Thymus (tissue), 11 donors: Measurements from ENCODE around the gene CSNK1D. TPM values are rescaled to one million over a fixed set of nuclear protein-coding genes. Genes with fewer than 3 reads are reported as not detected.
A peak's percentile ranks its signal among the peaks of the same experiment; 100 is the strongest.

Source experiments
- DNase-seq, 9 donors: peaks; one replicate each; pipeline ENCODE4 v3.0.0-alpha.2; 2013; ENCODE audit warnings: low spot score in 9 of 9, low read depth in 6 of 9, missing footprints in 1 of 9
- H3K27ac ChIP-seq, 2 donors: one replicate each; pipeline ENCODE4 v1.5.1; 2013; ENCODE audit warnings: control low read depth in 1 of 2, low read depth in 1 of 2, low read length in 1 of 2, mild to moderate bottlenecking in 1 of 2, moderate library complexity in 1 of 2
- H3K27me3 ChIP-seq, 2 donors: one replicate each; pipeline ENCODE4 v1.5.1; 2013; ENCODE audit warnings: low read length in 1 of 2; ENCODE audit not compliant: control insufficient read depth in 2 of 2, insufficient read depth in 1 of 2
- H3K36me3 ChIP-seq, 2 donors: one replicate each; pipeline ENCODE4 v1.5.1; 2013; ENCODE audit warnings: low read length in 1 of 2, mild to moderate bottlenecking in 1 of 2, moderate library complexity in 1 of 2; ENCODE audit not compliant: control insufficient read depth in 2 of 2, insufficient read depth in 2 of 2
- H3K4me1 ChIP-seq, 2 donors: one replicate each; pipeline ENCODE4 v1.5.1; 2013; ENCODE audit warnings: low read length in 2 of 2; ENCODE audit not compliant: control insufficient read depth in 2 of 2, insufficient read depth in 2 of 2
- H3K4me3 ChIP-seq, 2 donors: one replicate each; pipeline ENCODE4 v1.5.1; 2013; ENCODE audit warnings: low read length in 2 of 2, control low read depth in 1 of 2, mild to moderate bottlenecking in 1 of 2
- H3K9me3 ChIP-seq, 2 donors: one replicate each; pipeline ENCODE4 v1.5.1; 2013; ENCODE audit warnings: low read length in 1 of 2, mild to moderate bottlenecking in 1 of 2; ENCODE audit not compliant: control insufficient read depth in 2 of 2, insufficient read depth in 1 of 2
- WGBS: extraction: QIAGEN DNeasy Blood & Tissue Kit; methylation state at CpG from one replicate; pipeline ENCODE4 v1.1.7; 2013; 5-methylcytosine and 5-hydroxymethylcytosine counted together
- polyA plus RNA-seq: library from polyadenylated mRNA; stranded (reverse); fragments of 200-250 nt; gene quantifications from one replicate; pipeline ENCODE4 v1.2.3, GENCODE V29; 2013
- total RNA-seq: library from RNA; stranded (reverse); fragments of 120-200 nt; gene quantifications from one replicate; pipeline ENCODE4 v1.2.4, GENCODE V29; 2013
- donor health status: healthy.

CSNK1D gene
- total and polyA plus RNA-seq, 2 donors, result 16.2 to 113 TPM

- Histone ChIP-seq H3K9me3 (peaks cover 0 to 13% of the 10 kb centered on the region in 2 donors), H3K27ac (peak overlapping the region in 1 of 2 donors; percentile 60), H3K4me1 (peaks cover 6 to 14% of the 10 kb centered on the region in 2 donors), H3K4me3 (no peak overlapping the region), H3K36me3 (no peaks in the 10 kb centered on the region), H3K27me3 (no peaks in the 10 kb centered on the region)
- 58% methylated on average over 19 of the region's 19 CpGs for WGBS
- DNase-seq, result no peak
These were observed 14.6 kb upstream of the CSNK1D start for GRCh38 chr17:82287868-82288801.

- 95% methylated on average over 9 of the region's 9 CpGs for WGBS
- no peaks in the 10 kb centered on the region for H3K36me3 ChIP-seq
- H3K27ac ChIP-seq, result no peak overlapping the region
- H3K4me3 ChIP-seq, result no peak overlapping the region
- peaks cover 6 to 14% of the 10 kb centered on the region in 2 donors for H3K4me1 ChIP-seq
- DNase-seq, result no peak
- H3K9me3 ChIP-seq, result peaks cover 0 to 13% of the 10 kb centered on the region in 2 donors
- H3K27me3 ChIP-seq, result no peaks in the 10 kb centered on the region
These were observed 13.7 kb upstream of the CSNK1D start for GRCh38 chr17:82287013-82287867.

- Histone ChIP-seq H3K27ac (peak overlapping the region in 1 of 2 donors; percentile 43), H3K27me3 (no peaks in the 10 kb centered on the region), H3K4me1 (peaks cover 0 to 14% of the 10 kb centered on the region in 2 donors), H3K9me3 (peaks cover 0 to 16% of the 10 kb centered on the region in 2 donors), H3K4me3 (no peak overlapping the region), H3K36me3 (no peaks in the 10 kb centered on the region)
- no peak for DNase-seq
- 89% methylated on average over 8 of the region's 8 CpGs for WGBS
These were observed 11.6 kb upstream of the CSNK1D start for GRCh38 chr17:82285141-82285540.

GRCh38 chr17:82283208-82283749 lies 9.8 kb upstream of the CSNK1D start:
- 49% methylated on average over 13 of the region's 13 CpGs for WGBS
- H3K9me3 ChIP-seq, result peaks cover 0 to 16% of the 10 kb centered on the region in 2 donors
- H3K4me1 ChIP-seq, result peaks cover 0 to 17% of the 10 kb centered on the region in 2 donors
- H3K4me3 ChIP-seq, result no peak overlapping the region
- DNase-seq, result no peak
- H3K27me3 ChIP-seq, result no peaks in the 10 kb centered on the region
- no peaks in the 10 kb centered on the region for H3K36me3 ChIP-seq
- no peak overlapping the region for H3K27ac ChIP-seq

- no peaks in the 10 kb centered on the region for H3K36me3 ChIP-seq
- WGBS, result 96% methylated on average over 25 of the region's 25 CpGs
- no peak overlapping the region for H3K4me3 ChIP-seq
- peaks cover 0 to 11% of the 10 kb centered on the region in 2 donors for H3K9me3 ChIP-seq
- DNase-seq, result no peak
- peaks cover 0 to 21% of the 10 kb centered on the region in 2 donors for H3K4me1 ChIP-seq
- no peaks in the 10 kb centered on the region for H3K27me3 ChIP-seq
- H3K27ac ChIP-seq, result no peak overlapping the region
These were observed 9.0 kb upstream of the CSNK1D start for GRCh38 chr17:82282239-82283207.

- Histone ChIP-seq H3K4me3 (no peak overlapping the region), H3K9me3 (peaks cover 0 to 6% of the 10 kb centered on the region in 2 donors), H3K27me3 (no peaks in the 10 kb centered on the region), H3K27ac (no peak overlapping the region), H3K4me1 (peaks cover 0 to 21% of the 10 kb centered on the region in 2 donors), H3K36me3 (no peaks in the 10 kb centered on the region)
- 90% methylated on average over 22 of the region's 22 CpGs for WGBS
- no peak for DNase-seq
These were observed 8.2 kb upstream of the CSNK1D start for GRCh38 chr17:82281502-82282238.

- H3K9me3 ChIP-seq, result peaks cover 0 to 3% of the 10 kb centered on the region in 2 donors
- H3K4me3 ChIP-seq, result no peak overlapping the region
- 63% methylated on average over 7 of the region's 7 CpGs for WGBS
- H3K4me1 ChIP-seq, result peaks cover 0 to 21% of the 10 kb centered on the region in 2 donors
- no peak for DNase-seq
- no peaks in the 10 kb centered on the region for H3K36me3 ChIP-seq
- no peak overlapping the region for H3K27ac ChIP-seq
- no peaks in the 10 kb centered on the region for H3K27me3 ChIP-seq
These were observed 7.6 kb upstream of the CSNK1D start for GRCh38 chr17:82281076-82281475.

- Histone ChIP-seq H3K4me1 (peaks cover 0 to 20% of the 10 kb centered on the region in 2 donors), H3K9me3 (peaks cover 0 to 3% of the 10 kb centered on the region in 2 donors), H3K27me3 (no peaks in the 10 kb centered on the region), H3K36me3 (no peaks in the 10 kb centered on the region), H3K4me3 (no peak overlapping the region), H3K27ac (no peak overlapping the region)
- 99% methylated on average over 8 of the region's 8 CpGs for WGBS
- no peak for DNase-seq
These were observed 7.0 kb upstream of the CSNK1D start for GRCh38 chr17:82280537-82280936.
